ENCODE results near the gene ENKUR.

- TF ChIP-seq, protein P1, sequence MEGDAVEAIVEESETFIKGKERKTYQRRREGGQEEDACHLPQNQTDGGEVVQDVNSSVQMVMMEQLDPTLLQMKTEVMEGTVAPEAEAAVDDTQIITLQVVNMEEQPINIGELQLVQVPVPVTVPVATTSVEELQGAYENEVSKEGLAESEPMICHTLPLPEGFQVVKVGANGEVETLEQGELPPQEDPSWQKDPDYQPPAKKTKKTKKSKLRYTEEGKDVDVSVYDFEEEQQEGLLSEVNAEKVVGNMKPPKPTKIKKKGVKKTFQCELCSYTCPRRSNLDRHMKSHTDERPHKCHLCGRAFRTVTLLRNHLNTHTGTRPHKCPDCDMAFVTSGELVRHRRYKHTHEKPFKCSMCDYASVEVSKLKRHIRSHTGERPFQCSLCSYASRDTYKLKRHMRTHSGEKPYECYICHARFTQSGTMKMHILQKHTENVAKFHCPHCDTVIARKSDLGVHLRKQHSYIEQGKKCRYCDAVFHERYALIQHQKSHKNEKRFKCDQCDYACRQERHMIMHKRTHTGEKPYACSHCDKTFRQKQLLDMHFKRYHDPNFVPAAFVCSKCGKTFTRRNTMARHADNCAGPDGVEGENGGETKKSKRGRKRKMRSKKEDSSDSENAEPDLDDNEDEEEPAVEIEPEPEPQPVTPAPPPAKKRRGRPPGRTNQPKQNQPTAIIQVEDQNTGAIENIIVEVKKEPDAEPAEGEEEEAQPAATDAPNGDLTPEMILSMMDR (IDR thresholded peaks at IDR 0.05) = no peak
- TF ChIP-seq POLR2A (IDR thresholded peaks at IDR 0.05) (no peak), POLR2AphosphoS5 (IDR thresholded peaks at IDR 0.05) (no peak)
Measured at GRCh38 chr10:24969841-24970281, 46.1 kb downstream of the ENKUR start.

Measured in gastroesophageal sphincter (tissue), 3 donors.